HEK293 (cell line): ENCODE data around the gene SCRN1.

Source experiments
- CTCF ChIA-PET: fragments of 350-600 bp; formaldehyde crosslinking; extraction: SDS; loops from one replicate; lab custom pipeline; 2021; ENCODE audit warnings: antibody characterized with exemption; lab: Yijun Ruan, JAX
- POLR2A ChIA-PET: fragments of 300-600 bp; formaldehyde crosslinking; extraction: SDS; loops from one replicate; lab custom pipeline; 2020; ENCODE audit warnings: antibody characterized with exemption, inconsistent platforms; lab: Yijun Ruan, JAX
- H3K27ac ChIP-seq: fragments of 200-500 bp; sonication (Bioruptor generic); 2 replicates; pipeline ENCODE4 v1.5.1; 2014; ENCODE audit warnings: low read depth, low read length, control low read depth, inconsistent platforms; ENCODE audit errors: extremely low read depth
- H3K36me3 ChIP-seq, 2 experiments: fragments of 200-500 bp in 1 of 2; sonication (Bioruptor generic) in 1 of 2; 1 replicate in 1 of 2; 2 replicates in 1 of 2; pipeline ENCODE4 v1.5.1; 2014 to 2017; ENCODE audit warnings: inconsistent platforms in 2 of 2, low read length in 2 of 2; ENCODE audit not compliant: control insufficient read depth in 2 of 2, insufficient read depth in 1 of 2
- H3K4me1 ChIP-seq: fragments of 200-500 bp; sonication (Bioruptor generic); 2 replicates; pipeline ENCODE4 v1.5.1; 2014; ENCODE audit warnings: mild to moderate bottlenecking, low read length, inconsistent platforms; ENCODE audit not compliant: control insufficient read depth, insufficient read depth
- H3K4me3 ChIP-seq: 2 replicates; pipeline ENCODE4 v1.5.1; 2011; ENCODE audit warnings: low read depth, mild to moderate bottlenecking, control low read depth, low read length, moderate library complexity
- H3K9me3 ChIP-seq: fragments of 200-500 bp; sonication (Bioruptor generic); 2 replicates; pipeline ENCODE4 v1.5.1; 2014; ENCODE audit warnings: low read depth, low read length, inconsistent platforms; ENCODE audit not compliant: control insufficient read depth, insufficient read depth
- KLF1 ChIP-seq: fragments of 450-650 bp; formaldehyde crosslinking; IDR thresholded peaks from 2 replicates; pipeline ENCODE4 v1.5.1; 2016; ENCODE audit warnings: missing biosample characterization, missing genetic modification characterization
- KLF16 ChIP-seq: fragments of 450-650 bp; formaldehyde crosslinking; IDR thresholded peaks from 2 replicates; pipeline ENCODE4 v1.5.1; 2017; ENCODE audit warnings: missing biosample characterization, missing genetic modification characterization
- SETDB1 ChIP-seq: IDR thresholded peaks from one replicate; pipeline ENCODE4 v1.6.1; 2017; ENCODE audit warnings: mild to moderate bottlenecking, low read length, moderate library complexity, mixed read lengths; ENCODE audit not compliant: insufficient read length
- ZBTB17 ChIP-seq: fragments of 450-650 bp; formaldehyde crosslinking; IDR thresholded peaks from 2 replicates; pipeline ENCODE4 v1.5.1; 2016; ENCODE audit warnings: missing biosample characterization, missing genetic modification characterization
- ZBTB26 ChIP-seq: fragments of 450-650 bp; formaldehyde crosslinking; optimal IDR thresholded peaks from 2 replicates; pipeline ENCODE3; 2016; ENCODE audit warnings: missing biosample characterization, mild to moderate bottlenecking, missing genetic modification characterization
- ZIC2 ChIP-seq: fragments of 450-650 bp; formaldehyde crosslinking; IDR thresholded peaks from 2 replicates; pipeline ENCODE4 v1.5.1; 2016; ENCODE audit warnings: missing biosample characterization, missing genetic modification characterization
- ZNF132 ChIP-seq: fragments of 450-650 bp; formaldehyde crosslinking; IDR thresholded peaks from 2 replicates; pipeline ENCODE4 v1.5.1; 2017; ENCODE audit warnings: missing biosample characterization, missing genetic modification characterization, borderline replicate concordance
- ZNF155 ChIP-seq: fragments of 450-650 bp; formaldehyde crosslinking; IDR thresholded peaks from 2 replicates; pipeline ENCODE4 v1.5.1; 2016; ENCODE audit warnings: missing biosample characterization, missing genetic modification characterization
- ZNF239 ChIP-seq: fragments of 450-650 bp; formaldehyde crosslinking; IDR thresholded peaks from 2 replicates; pipeline ENCODE4 v1.5.1; 2016; ENCODE audit warnings: missing biosample characterization, missing genetic modification characterization
- ZNF324 ChIP-seq: fragments of 450-650 bp; formaldehyde crosslinking; IDR thresholded peaks from 2 replicates; pipeline ENCODE4 v1.5.1; 2016; ENCODE audit warnings: missing biosample characterization, missing genetic modification characterization
- ZNF398 ChIP-seq: fragments of 450-650 bp; formaldehyde crosslinking; IDR thresholded peaks from 2 replicates; pipeline ENCODE4 v1.5.1; 2017; ENCODE audit warnings: missing biosample characterization, missing genetic modification characterization
- ZNF510 ChIP-seq: fragments of 450-650 bp; formaldehyde crosslinking; IDR thresholded peaks from 2 replicates; pipeline ENCODE4 v1.5.1; 2018; ENCODE audit warnings: mild to moderate bottlenecking, missing genetic modification characterization, missing biosample characterization; ENCODE audit not compliant: insufficient replicate concordance
- ZNF571 ChIP-seq: fragments of 450-650 bp; formaldehyde crosslinking; IDR thresholded peaks from 2 replicates; pipeline ENCODE4 v1.5.0; 2017; ENCODE audit warnings: missing biosample characterization, missing genetic modification characterization
- ZNF768 ChIP-seq: fragments of 450-650 bp; formaldehyde crosslinking; IDR thresholded peaks from 2 replicates; pipeline ENCODE4 v1.5.1; 2018; ENCODE audit warnings: missing biosample characterization, mild to moderate bottlenecking, missing genetic modification characterization
- ZSCAN18 ChIP-seq: fragments of 450-650 bp; formaldehyde crosslinking; IDR thresholded peaks from 2 replicates; pipeline ENCODE4 v1.5.1; 2016; ENCODE audit warnings: missing biosample characterization, missing genetic modification characterization
- TF ChIP-seq, protein P1 (sequence below): fragments of 450-650 bp; formaldehyde crosslinking; IDR thresholded peaks from 2 replicates; pipeline ENCODE4 v1.5.1; 2016; ENCODE audit warnings: missing biosample characterization, missing genetic modification characterization
- TF ChIP-seq, protein P2 (sequence below): sonication (generic); formaldehyde crosslinking; IDR thresholded peaks from 2 replicates; pipeline ENCODE4 v1.8.1; 2022; ENCODE audit warnings: mild to moderate bottlenecking, moderate library complexity, missing genetic modification reagents
- TF ChIP-seq, protein P3 (sequence below): fragments of 450-650 bp; formaldehyde crosslinking; IDR thresholded peaks from 2 replicates; pipeline ENCODE4 v1.5.1; 2016; ENCODE audit warnings: missing biosample characterization, missing genetic modification characterization
- TF ChIP-seq, protein P4 (sequence below): fragments of 450-650 bp; formaldehyde crosslinking; IDR thresholded peaks from 2 replicates; pipeline ENCODE4 v1.5.1; 2016; ENCODE audit warnings: missing biosample characterization, missing genetic modification characterization

SCRN1 gene

GRCh38 chr7:29884399-29885272, 105.0 kb downstream of the SCRN1 start:
- POLR2A ChIA-PET = no interaction called here
- CTCF ChIA-PET = no interaction called here
- TF ChIP-seq ZNF768 (tag by site-specific recombination) (0 out of 2 replicates have a peak, but pooled peaks have one; percentile 14), KLF16 (tag by site-specific recombination) (no peak)
- TF ChIP-seq, all 188 proteins: peak for 1
- Histone ChIP-seq H3K4me1 (no peaks in the 10 kb centered on the region; the same call in 1 of the 2 replicates), H3K36me3 (no peaks in the 10 kb centered on the region), H3K9me3 (no peaks in the 10 kb centered on the region), H3K27ac (no peak overlapping the region), H3K4me3 (no peak overlapping the region)

- Histone ChIP-seq H3K4me1 (no peaks in the 10 kb centered on the region; the same call in 1 of the 2 replicates), H3K9me3 (no peaks in the 10 kb centered on the region), H3K4me3 (no peak overlapping the region), H3K36me3 (no peaks in the 10 kb centered on the region), H3K27ac (no peak overlapping the region)
- CTCF ChIA-PET = interaction anchor here (0.5 kb wide), 1 partner anchor 25 kb away, joined by 3 read pairs; no protein-coding TSS in a partner anchor
- POLR2A ChIA-PET = no interaction called here
- TF ChIP-seq ZIC2 (tag by site-specific recombination) = no peak
- TF ChIP-seq, protein P1, sequence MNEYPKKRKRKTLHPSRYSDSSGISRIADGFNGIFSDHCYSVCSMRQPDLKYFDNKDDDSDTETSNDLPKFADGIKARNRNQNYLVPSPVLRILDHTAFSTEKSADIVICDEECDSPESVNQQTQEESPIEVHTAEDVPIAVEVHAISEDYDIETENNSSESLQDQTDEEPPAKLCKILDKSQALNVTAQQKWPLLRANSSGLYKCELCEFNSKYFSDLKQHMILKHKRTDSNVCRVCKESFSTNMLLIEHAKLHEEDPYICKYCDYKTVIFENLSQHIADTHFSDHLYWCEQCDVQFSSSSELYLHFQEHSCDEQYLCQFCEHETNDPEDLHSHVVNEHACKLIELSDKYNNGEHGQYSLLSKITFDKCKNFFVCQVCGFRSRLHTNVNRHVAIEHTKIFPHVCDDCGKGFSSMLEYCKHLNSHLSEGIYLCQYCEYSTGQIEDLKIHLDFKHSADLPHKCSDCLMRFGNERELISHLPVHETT (tag by site-specific recombination) = no peak
- TF ChIP-seq ZNF398 (tag by site-specific recombination) = no peak
- TF ChIP-seq ZNF571 (tag by site-specific recombination) = no peak
- TF ChIP-seq SETDB1 = no peak
- TF ChIP-seq ZNF132 (tag by site-specific recombination) = no peak
- no peak for TF ChIP-seq ZBTB17 (tag by site-specific recombination)
- no peak for TF ChIP-seq ZNF324 (tag by site-specific recombination)
- TF ChIP-seq KLF1 = no peak
- TF ChIP-seq, protein P2, sequence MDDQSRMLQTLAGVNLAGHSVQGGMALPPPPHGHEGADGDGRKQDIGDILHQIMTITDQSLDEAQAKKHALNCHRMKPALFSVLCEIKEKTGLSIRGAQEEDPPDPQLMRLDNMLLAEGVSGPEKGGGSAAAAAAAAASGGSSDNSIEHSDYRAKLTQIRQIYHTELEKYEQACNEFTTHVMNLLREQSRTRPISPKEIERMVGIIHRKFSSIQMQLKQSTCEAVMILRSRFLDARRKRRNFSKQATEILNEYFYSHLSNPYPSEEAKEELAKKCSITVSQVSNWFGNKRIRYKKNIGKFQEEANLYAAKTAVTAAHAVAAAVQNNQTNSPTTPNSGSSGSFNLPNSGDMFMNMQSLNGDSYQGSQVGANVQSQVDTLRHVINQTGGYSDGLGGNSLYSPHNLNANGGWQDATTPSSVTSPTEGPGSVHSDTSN (CRISPR knock-in tag) = no peak
- TF ChIP-seq, protein P3, sequence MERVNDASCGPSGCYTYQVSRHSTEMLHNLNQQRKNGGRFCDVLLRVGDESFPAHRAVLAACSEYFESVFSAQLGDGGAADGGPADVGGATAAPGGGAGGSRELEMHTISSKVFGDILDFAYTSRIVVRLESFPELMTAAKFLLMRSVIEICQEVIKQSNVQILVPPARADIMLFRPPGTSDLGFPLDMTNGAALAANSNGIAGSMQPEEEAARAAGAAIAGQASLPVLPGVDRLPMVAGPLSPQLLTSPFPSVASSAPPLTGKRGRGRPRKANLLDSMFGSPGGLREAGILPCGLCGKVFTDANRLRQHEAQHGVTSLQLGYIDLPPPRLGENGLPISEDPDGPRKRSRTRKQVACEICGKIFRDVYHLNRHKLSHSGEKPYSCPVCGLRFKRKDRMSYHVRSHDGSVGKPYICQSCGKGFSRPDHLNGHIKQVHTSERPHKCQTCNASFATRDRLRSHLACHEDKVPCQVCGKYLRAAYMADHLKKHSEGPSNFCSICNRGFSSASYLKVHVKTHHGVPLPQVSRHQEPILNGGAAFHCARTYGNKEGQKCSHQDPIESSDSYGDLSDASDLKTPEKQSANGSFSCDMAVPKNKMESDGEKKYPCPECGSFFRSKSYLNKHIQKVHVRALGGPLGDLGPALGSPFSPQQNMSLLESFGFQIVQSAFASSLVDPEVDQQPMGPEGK (tag by site-specific recombination) = no peak
- no peak for TF ChIP-seq ZNF510 (tag by site-specific recombination)
- TF ChIP-seq ZNF155 (tag by site-specific recombination) = no peak
- no peak for TF ChIP-seq ZSCAN18 (tag by site-specific recombination)
- TF ChIP-seq ZNF239 = no peak
- TF ChIP-seq, protein P4, sequence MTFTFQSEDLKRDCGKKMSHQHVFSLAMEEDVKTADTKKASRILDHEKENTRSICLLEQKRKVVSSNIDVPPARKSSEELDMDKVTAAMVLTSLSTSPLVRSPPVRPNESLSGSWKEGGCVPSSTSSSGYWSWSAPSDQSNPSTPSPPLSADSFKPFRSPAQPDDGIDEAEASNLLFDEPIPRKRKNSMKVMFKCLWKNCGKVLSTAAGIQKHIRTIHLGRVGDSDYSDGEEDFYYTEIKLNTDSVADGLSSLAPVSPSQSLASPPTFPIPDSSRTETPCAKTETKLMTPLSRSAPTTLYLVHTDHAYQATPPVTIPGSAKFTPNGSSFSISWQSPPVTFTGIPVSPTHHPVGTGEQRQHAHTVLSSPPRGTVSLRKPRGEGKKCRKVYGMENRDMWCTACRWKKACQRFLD (tag by site-specific recombination) = no peak
- no peak for TF ChIP-seq ZBTB26
Measured at GRCh38 chr7:29883462-29884398, 105.9 kb downstream of the SCRN1 start.
